GM19035 (cell line): ENCODE data around the gene PDLIM7.
A peak's percentile ranks its signal among the peaks of the same experiment; 100 is the strongest.

Experiments
- ATAC-seq: cut with Tn5 transposase; IDR thresholded peaks from one replicate; pipeline ENCODE4 v1.9.1; 2021; ENCODE audit not compliant: unreplicated experiment

The PDLIM7 gene

GRCh38 chr5:177458912-177459350 is 38.5 kb downstream of the PDLIM7 start:
- no peak for ATAC-seq

- ATAC-seq, result no peak
These were observed 39.3 kb downstream of the PDLIM7 start for GRCh38 chr5:177457852-177458681.

- ATAC-seq, result peak; percentile 33
These were observed 40.2 kb downstream of the PDLIM7 start for GRCh38 chr5:177456976-177457851.

- ATAC-seq, result no peak
These were observed 40.8 kb downstream of the PDLIM7 start for GRCh38 chr5:177456591-177456964.

GRCh38 chr5:177455661-177456590 is 41.5 kb downstream of the PDLIM7 start:
- ATAC-seq, result peak; percentile 15

GRCh38 chr5:177455036-177455660 is 42.3 kb downstream of the PDLIM7 start:
- peak; percentile 58 for ATAC-seq

- ATAC-seq, result peak; percentile 54
These were observed 42.9 kb downstream of the PDLIM7 start for GRCh38 chr5:177454397-177455035.

- ATAC-seq, result no peak
These were observed 43.5 kb downstream of the PDLIM7 start for GRCh38 chr5:177453852-177454396.

- ATAC-seq, result no peak
These were observed 44.4 kb downstream of the PDLIM7 start for GRCh38 chr5:177452688-177453638.

GRCh38 chr5:177450667-177451424 is 46.6 kb downstream of the PDLIM7 start:
- ATAC-seq, result no peak

GRCh38 chr5:177449140-177450061 is 48.0 kb downstream of the PDLIM7 start:
- no peak for ATAC-seq

GRCh38 chr5:177448244-177448950 is 49.0 kb downstream of the PDLIM7 start:
- no peak for ATAC-seq

- ATAC-seq, result no peak
These were observed 49.7 kb downstream of the PDLIM7 start for GRCh38 chr5:177447611-177448243.

GRCh38 chr5:177447066-177447610 is 50.3 kb downstream of the PDLIM7 start:
- ATAC-seq, result peak; percentile 33
